A549 (cell line): ENCODE measurements around the gene TCP11L1. TPM values are rescaled to one million over a fixed set of nuclear protein-coding genes. Genes with fewer than 3 reads are reported as not detected.

Experiments used
- ATAC-seq, 2 experiments: fragments of 200-7000 bp in 1 of 2; fragments of >200 bp in 1 of 2; cut with Nextera tagmentation in 1 of 2; cut with Tn5 transposase in 1 of 2; 3 replicates each; pipeline versions ENCODE4 v1.8.0 to v1.9.1; 2018 to 2020; ENCODE audit warnings: mild to moderate bottlenecking in 1 of 2, moderate library complexity in 1 of 2
- CTCF ChIA-PET: fragments of 300-600 bp; sonication (Branson Sonifier 250); formaldehyde crosslinking; extraction: SDS; loops from one replicate; lab custom pipeline; 2021; ENCODE audit warnings: antibody characterized with exemption, inconsistent platforms; lab: Yijun Ruan, JAX
- POLR2A ChIA-PET: fragments of 350-600 bp; formaldehyde crosslinking; extraction: SDS; loops from one replicate; lab custom pipeline; 2021; ENCODE audit warnings: antibody characterized with exemption, inconsistent platforms; lab: Yijun Ruan, JAX
- DNase-seq, 2 experiments: peaks; one replicate each; pipeline versions ENCODE4 v3.0.0 to v3.0.0-alpha.2; 2011 to 2016; ENCODE audit warnings: low read depth in 1 of 2, low spot score in 1 of 2
- FAIRE-seq: peaks from 2 replicates; lab custom pipeline; 2011; peaks lifted over from hg19 to GRCh38; lab: Jason Lieb, UNC
- H3K27ac ChIP-seq, 2 experiments: fragments of >200 bp; sonication (Bioruptor Twin); formaldehyde crosslinking; 3 replicates each; pipeline ENCODE4 v1.5.1; 2016 to 2017
- H3K4me1 ChIP-seq: fragments of >200 bp; sonication (Bioruptor Twin); formaldehyde crosslinking; 3 replicates; pipeline ENCODE4 v1.6.1; 2016
- H3K4me2 ChIP-seq: fragments of >200 bp; sonication (Bioruptor Twin); formaldehyde crosslinking; 3 replicates; pipeline ENCODE4 v1.6.1; 2016
- H3K4me3 ChIP-seq: fragments of >200 bp; sonication (Bioruptor Twin); formaldehyde crosslinking; 3 replicates; pipeline ENCODE4 v1.5.1; 2016
- H3K9me3 ChIP-seq: fragments of >200 bp; sonication (Bioruptor Twin); formaldehyde crosslinking; 3 replicates; pipeline ENCODE4 v1.6.1; 2016
- BHLHE40 ChIP-seq: IDR thresholded peaks from 2 replicates; pipeline ENCODE4 v1.6.1; 2012; ENCODE audit warnings: low read depth, low read length, inconsistent platforms
- CHD2 ChIP-seq: fragments of 150-350 bp; IDR thresholded peaks from 2 replicates; pipeline ENCODE4 v1.6.1; 2014; ENCODE audit warnings: low read length; ENCODE audit not compliant: partially characterized antibody
- CHD4 ChIP-seq: fragments of 200-600 bp; sonication (generic); IDR thresholded peaks from 2 replicates; pipeline ENCODE4 v1.6.1; 2016; ENCODE audit warnings: antibody characterized with exemption, mild to moderate bottlenecking, borderline replicate concordance
- EHF ChIP-seq: fragments of 250-450 bp; sonication (Bioruptor Pico); IDR thresholded peaks from 2 replicates; pipeline ENCODE4 v1.5.0; 2020; ENCODE audit warnings: mild to moderate bottlenecking
- EHMT2 ChIP-seq: fragments of 200-600 bp; sonication (generic); IDR thresholded peaks from 2 replicates; pipeline ENCODE4 v1.6.1; 2016; ENCODE audit warnings: antibody characterized with exemption, low read depth, mild to moderate bottlenecking, moderate library complexity
- EP300 ChIP-seq, 2 experiments: fragments of >200 bp; sonication (Bioruptor Twin); formaldehyde crosslinking; IDR thresholded peaks; 2 replicates in 1 of 2; 3 replicates in 1 of 2; pipeline ENCODE4 v1.6.1; 2016 to 2017
- FOSL2 ChIP-seq, 2 experiments: fragments of 450-650 bp in 1 of 2; fragments of >200 bp in 1 of 2; sonication (Bioruptor Twin) in 1 of 2; formaldehyde crosslinking; IDR thresholded peaks; 2 replicates each; pipeline versions ENCODE4 v1.5.0 to v1.6.1; 2016 to 2020; ENCODE audit warnings: mild to moderate bottlenecking in 1 of 2, moderate library complexity in 1 of 2
- FOXS1 ChIP-seq: fragments of 250-450 bp; sonication (Bioruptor Pico); IDR thresholded peaks from 2 replicates; pipeline ENCODE4 v1.5.0; 2020; ENCODE audit warnings: mild to moderate bottlenecking, moderate library complexity
- HOXA7 ChIP-seq: fragments of 250-450 bp; sonication (Bioruptor Pico); IDR thresholded peaks from 2 replicates; pipeline ENCODE4 v1.5.0; 2020; ENCODE audit warnings: mild to moderate bottlenecking, moderate library complexity
- HOXB5 ChIP-seq: fragments of 250-450 bp; sonication (Bioruptor Pico); IDR thresholded peaks from 2 replicates; pipeline ENCODE4 v1.5.0; 2020; ENCODE audit warnings: mild to moderate bottlenecking, moderate library complexity
- KDM1A ChIP-seq: fragments of 200-600 bp; sonication (generic); IDR thresholded peaks from 2 replicates; pipeline ENCODE4 v1.6.1; 2016; ENCODE audit warnings: low read depth, mild to moderate bottlenecking
- MAX ChIP-seq: IDR thresholded peaks from 2 replicates; pipeline ENCODE4 v1.6.1; 2012
- NR3C1 ChIP-seq: fragments of >200 bp; sonication (Bioruptor Twin); formaldehyde crosslinking; IDR thresholded peaks from 3 replicates; pipeline ENCODE4 v1.6.1; 2017
- PHF8 ChIP-seq: fragments of 200-600 bp; sonication (generic); IDR thresholded peaks from 2 replicates; pipeline ENCODE4 v1.6.1; 2016; ENCODE audit warnings: low read depth, mild to moderate bottlenecking, antibody characterized with exemption, moderate library complexity, borderline replicate concordance
- RAD21 ChIP-seq, 2 experiments: fragments of >200 bp in 1 of 2; sonication (Bioruptor Twin) in 1 of 2; formaldehyde crosslinking in 1 of 2; IDR thresholded peaks in 1 of 2; conservative IDR thresholded peaks in 1 of 2; 2 replicates in 1 of 2; 3 replicates in 1 of 2; pipeline ENCODE4 v1.6.1; 2012 to 2018; ENCODE audit warnings: inconsistent platforms in 1 of 2
- RARB ChIP-seq: fragments of 250-450 bp; sonication (Bioruptor Pico); IDR thresholded peaks from 2 replicates; pipeline ENCODE4 v1.8.0; 2021; ENCODE audit warnings: mild to moderate bottlenecking, moderate library complexity
- REST ChIP-seq: fragments of 200-600 bp; sonication (generic); IDR thresholded peaks from 2 replicates; pipeline ENCODE4 v1.6.1; 2016; ENCODE audit warnings: antibody characterized with exemption, mild to moderate bottlenecking, moderate library complexity
- SMC3 ChIP-seq: fragments of >200 bp; sonication (Bioruptor Twin); formaldehyde crosslinking; IDR thresholded peaks from 3 replicates; pipeline ENCODE4 v1.6.1; 2018; ENCODE audit warnings: inconsistent platforms
- SREBF2 ChIP-seq: fragments of 450-650 bp; IDR thresholded peaks from 2 replicates; pipeline ENCODE4 v1.6.1; 2014; ENCODE audit warnings: mild to moderate bottlenecking, moderate library complexity
- ZC3H11A ChIP-seq: fragments of 450-650 bp; IDR thresholded peaks from 2 replicates; pipeline ENCODE4 v1.6.1; 2014; ENCODE audit warnings: antibody characterized with exemption, mild to moderate bottlenecking
- WGBS: methylation state at CpG from one replicate; pipeline ENCODE4 v1.1.6; 2017; ENCODE audit errors: missing lambda C conversion rate; 5-methylcytosine and 5-hydroxymethylcytosine counted together
- polyA plus RNA-seq, 4 experiments: library from polyadenylated mRNA; depleted of rRNA in 3 of 4; stranded (reverse); fragments of >200 nt; fragmentation: RNase III in 1 of 4; extraction: RNeasy Plus Mini Kit Qiagen cat#74134 plus additional on column Dnase treatment in 1 of 4; gene quantifications; 2 replicates in 3 of 4; 3 replicates in 1 of 4; pipeline ENCODE4 v1.2.3, GENCODE V29; 2011 to 2017
- TF ChIP-seq, protein P1 (sequence below): fragments of 450-650 bp; IDR thresholded peaks from 2 replicates; pipeline ENCODE4 v1.6.1; 2014; ENCODE audit warnings: antibody characterized with exemption

The TCP11L1 gene
- polyA plus RNA-seq, 2 of the 4 experiments (the other 2 are of a cell fraction), result 30.3 to 42.1 TPM

DNA sequence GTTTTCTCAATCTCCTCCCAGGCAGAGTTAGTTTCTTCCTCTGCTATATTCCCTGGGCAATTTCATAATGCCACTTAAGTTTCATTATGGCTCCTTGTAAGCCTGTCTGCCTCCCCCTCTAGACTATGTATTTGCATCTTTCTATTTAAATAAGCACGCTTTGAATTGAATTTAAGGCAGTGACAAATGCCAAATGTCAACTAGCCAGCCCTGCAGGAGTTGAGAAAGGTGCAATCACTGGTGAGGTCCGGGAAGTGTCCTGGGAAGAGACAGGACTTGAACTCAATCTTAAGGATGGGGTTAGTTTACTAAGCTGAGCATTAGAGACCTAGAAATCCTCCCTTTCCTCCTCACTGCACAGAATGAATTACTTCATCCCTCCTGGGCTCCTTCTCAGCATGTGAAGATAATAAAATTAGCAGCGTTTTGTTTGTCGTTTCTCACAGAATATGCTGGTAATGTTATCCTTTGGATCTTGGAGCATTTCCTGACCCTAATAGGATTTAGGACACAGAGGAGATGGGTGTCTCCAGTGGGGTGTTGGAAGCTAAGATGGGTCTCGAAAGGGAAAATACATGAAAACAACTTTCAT lies 1.6 kb downstream of the TCP11L1 start:
- Histone ChIP-seq H3K4me1 (peaks cover 51% of the 10 kb centered on the region), H3K9me3 (no peaks in the 10 kb centered on the region), H3K27ac (peak overlapping the region; percentile 91 to 96), H3K4me3 (peak overlapping the region; percentile 69), H3K4me2 (peak overlapping the region; percentile 74)
- whole genome bisulfite sequencing, result 56% methylated on average over 5 of the region's 5 CpGs
- CTCF ChIA-PET, result interaction anchor here (0.7 to 8.5 kb wide), 5 partner anchors 10 to 81 kb away, joined by 4 to 76 read pairs (median 11); no protein-coding TSS in a partner anchor
- no peak for FAIRE-seq
- POLR2A ChIA-PET, result interaction anchor here (2.5 to 3.2 kb wide), 3 partner anchors 21 to 24 kb away, joined by 17 to 34 read pairs (median 32); partner anchors contain the start of gene DEPDC7
- DNase-seq, result no peak
- TF ChIP-seq CHD2 (no peak), SREBF2 (no peak), CHD4 (no peak), ZC3H11A (no peak), HOXB5 (CRISPR knock-in tag) (no peak), SMC3 (no peak), PHF8 (no peak), HOXA7 (CRISPR knock-in tag) (no peak), FOXS1 (CRISPR knock-in tag) (no peak), FOSL2 (IDR thresholded peaks at IDR 0.05) (no peak), FOSL2 (CRISPR knock-in tag; IDR thresholded peaks at IDR 0.05) (no peak), NR3C1 (no peak)
- no peak for ATAC-seq

- H3K4me2 ChIP-seq, result peak overlapping the region; percentile 70
- no peak overlapping the region for H3K4me3 ChIP-seq
- no peak for ATAC-seq
- no peaks in the 10 kb centered on the region for H3K9me3 ChIP-seq
- POLR2A ChIA-PET, result interaction anchor here (1.1 to 2.1 kb wide), 2 partner anchors 19 to 28 kb away, joined by 5 to 7 read pairs; partner anchors contain the start of gene DEPDC7
- CTCF ChIA-PET, result interaction anchor here (0.6 to 8.5 kb wide), 5 partner anchors 19 to 83 kb away, joined by 3 to 76 read pairs (median 5); no protein-coding TSS in a partner anchor
- no peak for FAIRE-seq
- peak overlapping the region; percentile 91 to 96 for H3K27ac ChIP-seq
- WGBS, result 42% methylated on average over 2 of the region's 2 CpGs
- H3K4me1 ChIP-seq, result peaks cover 74% of the 10 kb centered on the region
- no peak for TF ChIP-seq PHF8
- no peak for TF ChIP-seq NR3C1
- TF ChIP-seq KDM1A, result no peak
- TF ChIP-seq, protein P1, sequence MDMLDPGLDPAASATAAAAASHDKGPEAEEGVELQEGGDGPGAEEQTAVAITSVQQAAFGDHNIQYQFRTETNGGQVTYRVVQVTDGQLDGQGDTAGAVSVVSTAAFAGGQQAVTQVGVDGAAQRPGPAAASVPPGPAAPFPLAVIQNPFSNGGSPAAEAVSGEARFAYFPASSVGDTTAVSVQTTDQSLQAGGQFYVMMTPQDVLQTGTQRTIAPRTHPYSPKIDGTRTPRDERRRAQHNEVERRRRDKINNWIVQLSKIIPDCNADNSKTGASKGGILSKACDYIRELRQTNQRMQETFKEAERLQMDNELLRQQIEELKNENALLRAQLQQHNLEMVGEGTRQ, result no peak
- TF ChIP-seq REST, result no peak
- TF ChIP-seq EHF, result no peak
- no peak for TF ChIP-seq RARB
- TF ChIP-seq MAX, result no peak
- no peak for TF ChIP-seq ZC3H11A
- no peak for TF ChIP-seq RAD21 (conservative IDR thresholded peaks at IDR 0.05 in 1 of 2, IDR thresholded peaks at IDR 0.05 in 1 of 2)
- TF ChIP-seq BHLHE40, result no peak
- TF ChIP-seq EHMT2, result no peak
- TF ChIP-seq EP300 (IDR thresholded peaks at IDR 0.05), result no peak
- DNase-seq, result no peak
Measured at GRCh38 chr11:33043221-33043830, 4.0 kb downstream of the TCP11L1 start.
